CD8-positive, alpha-beta memory T cell (primary cell): Measurements from ENCODE around the gene RBM43. TPM values are rescaled to one million over a fixed set of nuclear protein-coding genes. Genes with fewer than 3 reads are reported as not detected.

ENCODE experiments used
- polyA plus RNA-seq: library from polyadenylated mRNA; unstranded; fragments of 300-500 nt; fragmentation: Illumina TruSeq; gene quantifications from one replicate; pipeline ENCODE4 v1.2.3, GENCODE V29; 2021
- total RNA-seq, 2 experiments: library from RNA; stranded (reverse); gene quantifications; one replicate each; pipeline ENCODE4 v1.2.3, GENCODE V29; 2021

RBM43 gene
- total and polyA plus RNA-seq, 3 experiments from 2014 or later: 2.8 to 5.0 (median 3.4) TPM

Other genes starting within 250 kb of the RBM43 start
- gene NMI, start 27.8 kb upstream of the RBM43 start, total RNA-seq: 10 to 100 TPM; 34.5 to 35.7 TPM
- gene NMI, start 27.8 kb upstream of the RBM43 start, polyA plus RNA-seq: 36.6 TPM
- gene TNFAIP6, start 95.7 kb upstream of the RBM43 start, total RNA-seq: not detected
- gene TNFAIP6, start 95.7 kb upstream of the RBM43 start, polyA plus RNA-seq: not detected
- gene RIF1, start 148.0 kb upstream of the RBM43 start, total RNA-seq: 10 to 100 TPM; 72.4 to 73.1 TPM
- gene RIF1, start 148.0 kb upstream of the RBM43 start, polyA plus RNA-seq: 39.5 TPM